GM12874 (cell line): ENCODE measurements around the gene FGD3.

ENCODE experiments used
- CTCF ChIP-seq: IDR thresholded peaks from 2 replicates; pipeline ENCODE4 v1.5.1; 2011; ENCODE audit warnings: low read depth, mild to moderate bottlenecking, control low read depth, low read length, moderate library complexity; ENCODE audit not compliant: insufficient read depth

The FGD3 gene

GRCh38 chr9:93081081-93081529 lies 133.8 kb downstream of the FGD3 start:
- TF ChIP-seq CTCF: no peak

- TF ChIP-seq CTCF: no peak
Measured at GRCh38 chr9:93081931-93082330, 134.6 kb downstream of the FGD3 start.

GRCh38 chr9:93082841-93083411 lies 135.6 kb downstream of the FGD3 start:
- TF ChIP-seq CTCF: no peak

- no peak for TF ChIP-seq CTCF
Measured at GRCh38 chr9:93083592-93084470, 136.5 kb downstream of the FGD3 start.

- no peak for TF ChIP-seq CTCF
Measured at GRCh38 chr9:93084471-93084881, 137.2 kb downstream of the FGD3 start.

- no peak for TF ChIP-seq CTCF
Measured at GRCh38 chr9:93085676-93086075, 138.4 kb downstream of the FGD3 start.
